AG10803 (cell line): ENCODE results near the gene UGT1A4.

Experiments
- DNase-seq: peaks from one replicate; pipeline ENCODE4 v3.0.0; 2010; ENCODE audit warnings: low read depth
- H3K4me3 ChIP-seq: 2 replicates; pipeline ENCODE4 v1.5.1; 2011; ENCODE audit warnings: mild to moderate bottlenecking, low read length, control low read depth
- TF ChIP-seq, protein P1 (sequence below): conservative IDR thresholded peaks from 2 replicates; pipeline ENCODE4 v1.5.1; 2011; ENCODE audit warnings: mild to moderate bottlenecking, low read length, control low read depth, inconsistent platforms

The UGT1A4 gene

GRCh38 chr2:233689501-233689900 lies 29.0 kb upstream of the UGT1A4 start:
- no peak for DNase-seq

DNA sequence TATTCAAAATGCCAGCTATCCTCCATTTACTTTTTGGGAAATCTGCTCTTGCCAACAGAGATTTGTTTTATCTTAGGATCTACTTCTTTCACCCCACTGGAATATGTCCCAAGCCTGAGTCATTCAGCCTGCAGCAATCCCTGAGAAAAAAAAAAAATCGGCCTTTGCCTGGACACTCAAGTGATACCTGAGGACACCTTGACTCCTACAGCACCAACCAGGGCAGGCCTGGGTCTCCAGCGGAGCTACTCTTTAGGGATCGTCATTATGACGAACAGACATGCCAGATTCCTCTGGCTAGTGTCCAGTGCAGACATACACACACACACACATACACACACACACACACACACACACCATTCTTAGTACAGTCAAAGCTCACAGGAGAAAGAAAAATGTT lies 28.1 kb upstream of the UGT1A4 start:
- DNase-seq, result no peak
- no peak overlapping the region for H3K4me3 ChIP-seq
- TF ChIP-seq, protein P1, sequence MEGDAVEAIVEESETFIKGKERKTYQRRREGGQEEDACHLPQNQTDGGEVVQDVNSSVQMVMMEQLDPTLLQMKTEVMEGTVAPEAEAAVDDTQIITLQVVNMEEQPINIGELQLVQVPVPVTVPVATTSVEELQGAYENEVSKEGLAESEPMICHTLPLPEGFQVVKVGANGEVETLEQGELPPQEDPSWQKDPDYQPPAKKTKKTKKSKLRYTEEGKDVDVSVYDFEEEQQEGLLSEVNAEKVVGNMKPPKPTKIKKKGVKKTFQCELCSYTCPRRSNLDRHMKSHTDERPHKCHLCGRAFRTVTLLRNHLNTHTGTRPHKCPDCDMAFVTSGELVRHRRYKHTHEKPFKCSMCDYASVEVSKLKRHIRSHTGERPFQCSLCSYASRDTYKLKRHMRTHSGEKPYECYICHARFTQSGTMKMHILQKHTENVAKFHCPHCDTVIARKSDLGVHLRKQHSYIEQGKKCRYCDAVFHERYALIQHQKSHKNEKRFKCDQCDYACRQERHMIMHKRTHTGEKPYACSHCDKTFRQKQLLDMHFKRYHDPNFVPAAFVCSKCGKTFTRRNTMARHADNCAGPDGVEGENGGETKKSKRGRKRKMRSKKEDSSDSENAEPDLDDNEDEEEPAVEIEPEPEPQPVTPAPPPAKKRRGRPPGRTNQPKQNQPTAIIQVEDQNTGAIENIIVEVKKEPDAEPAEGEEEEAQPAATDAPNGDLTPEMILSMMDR, result no peak

More at GRCh38 chr2:233689501-233689900, 29.0 kb upstream of the UGT1A4 start:
- no peak overlapping the region for H3K4me3 ChIP-seq
- TF ChIP-seq, protein P1, result no peak

DNA sequence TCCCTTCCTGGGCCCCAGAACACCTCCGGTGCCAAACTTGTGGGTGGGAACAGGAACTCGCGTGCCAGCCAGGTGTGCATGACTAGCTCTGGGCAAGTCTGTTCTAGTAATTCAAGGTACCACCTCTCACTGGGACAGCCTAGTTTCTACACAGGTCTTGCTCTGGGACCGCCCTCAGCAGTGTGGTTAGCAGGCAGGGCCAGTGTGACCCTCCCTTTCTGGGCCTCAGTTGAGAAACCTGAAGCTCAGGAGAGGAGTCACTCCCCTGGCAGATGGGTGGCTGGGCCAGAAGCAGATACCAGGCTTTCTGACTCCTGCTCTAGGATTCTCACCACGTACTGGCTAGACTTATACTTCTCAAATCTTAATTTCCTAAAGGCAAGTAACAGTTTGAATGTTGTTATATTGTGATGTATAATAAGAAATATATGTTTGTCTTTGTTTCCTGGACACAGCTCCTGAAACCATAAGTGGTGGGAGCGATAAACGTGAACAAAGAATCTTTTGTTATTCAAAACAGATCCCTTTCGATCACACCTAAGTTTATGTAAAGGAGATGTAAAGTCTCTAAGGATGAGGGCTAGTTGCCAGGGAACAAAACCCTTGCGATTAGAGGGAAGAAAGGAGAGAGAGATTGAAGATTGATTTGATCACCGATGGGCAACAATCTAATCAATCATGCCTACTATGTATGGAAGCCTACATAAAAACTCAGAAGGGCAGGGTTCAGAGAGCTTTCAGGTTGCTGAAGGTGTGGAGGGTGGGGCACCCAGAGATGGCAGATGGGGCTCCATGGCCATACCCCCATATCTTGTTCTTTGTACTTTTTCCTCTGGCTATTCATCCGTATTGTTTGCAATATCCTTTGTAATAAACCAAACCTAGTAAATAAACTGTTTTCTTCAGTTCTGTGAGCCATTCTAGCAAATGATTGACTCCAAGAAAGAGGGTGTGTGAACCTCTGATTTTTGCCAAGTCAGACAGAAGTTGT lies 26.8 kb upstream of the UGT1A4 start:
- no peak overlapping the region for H3K4me3 ChIP-seq
- DNase-seq, result no peak
- TF ChIP-seq, protein P1, result no peak

- H3K4me3 ChIP-seq, result no peak within 1 kb of the TSS
- TF ChIP-seq, protein P1, result no peak
- no peak for DNase-seq
These were observed 25.9 kb upstream of the UGT1A4 start, which contains the start of gene UGT1A6 for GRCh38 chr2:233692648-233693047. Gene UGT1A6, plus strand, starts transcription at chr2:233692890. Its CDS starts 115 bp downstream, at chr2:233693005.

- H3K4me3 ChIP-seq, result no peak overlapping the region
- DNase-seq, result no peak
- TF ChIP-seq, protein P1, result no peak
These were observed 24.6 kb upstream of the UGT1A4 start for GRCh38 chr2:233693963-233694362.

DNA sequence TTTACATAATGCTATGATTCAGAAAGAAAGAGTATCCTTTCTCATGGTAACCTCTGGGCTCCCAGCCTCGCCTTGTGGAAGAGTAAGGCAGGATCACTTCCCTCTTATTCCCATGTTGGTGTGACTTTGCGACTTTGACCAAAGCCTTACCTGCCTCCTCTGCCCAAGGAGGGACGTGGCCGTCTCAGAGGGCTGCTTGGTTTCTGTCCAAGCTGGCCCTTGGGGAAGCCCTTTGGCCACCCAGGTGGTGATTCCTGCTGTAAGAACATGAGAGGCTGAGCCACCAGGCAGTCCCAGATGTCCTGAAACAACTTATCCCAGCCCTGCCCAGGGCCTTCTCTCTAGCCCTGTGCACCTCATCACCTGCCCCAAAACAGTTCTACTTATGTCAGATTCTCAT lies 19.8 kb upstream of the UGT1A4 start:
- DNase-seq, result no peak
- no peak overlapping the region for H3K4me3 ChIP-seq
- TF ChIP-seq, protein P1, result no peak
